Measurements from ENCODE around the gene CCL2.

CCL2 gene

GRCh38 chr17:34242587-34243363 is 12.3 kb upstream of the CCL2 start:
- DNase-seq: no peak

DNA sequence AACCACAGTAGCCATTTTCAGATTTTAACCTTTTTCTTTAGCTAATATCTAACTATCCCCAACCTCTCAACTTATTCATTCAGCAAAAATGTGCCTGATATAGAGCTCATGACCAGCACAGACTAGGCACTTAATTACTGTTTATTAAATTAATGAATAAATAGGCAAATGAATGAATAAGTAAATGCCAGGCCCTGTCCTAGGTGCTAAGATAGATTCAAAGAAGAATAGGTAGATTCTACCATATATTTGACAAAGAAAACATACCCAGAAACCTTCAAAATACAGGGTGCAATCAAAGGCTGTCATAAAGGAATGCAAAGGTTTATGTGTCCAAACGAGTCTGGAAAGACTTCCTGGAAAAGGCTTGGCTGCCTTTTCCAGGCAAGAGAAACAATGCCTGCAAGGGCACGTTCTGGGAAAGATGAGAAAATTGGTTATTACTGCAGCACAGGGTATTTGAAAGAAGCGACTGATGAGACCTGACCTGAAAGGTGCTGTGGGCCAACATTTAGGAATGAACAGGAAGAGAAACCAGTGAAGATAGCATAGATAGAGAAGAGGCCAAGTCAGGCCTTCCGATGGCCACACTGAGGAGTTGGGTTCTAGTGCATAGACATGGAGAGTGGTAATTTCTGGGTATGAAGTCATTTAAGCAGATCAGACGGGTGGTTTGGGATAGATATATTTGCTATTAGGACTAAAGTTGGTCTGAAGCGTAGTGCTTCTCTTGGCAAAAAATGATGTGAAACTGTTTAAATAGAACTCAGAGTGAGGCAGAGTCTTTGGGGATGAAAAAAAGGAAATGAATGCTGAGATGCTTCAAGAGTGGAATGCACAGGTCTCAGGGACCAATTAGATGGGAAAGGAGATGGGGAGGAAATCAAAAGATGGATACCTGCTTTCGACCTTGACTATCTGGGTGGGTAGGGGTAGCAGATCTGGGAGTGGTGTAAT is 11.4 kb upstream of the CCL2 start:
- no peak for DNase-seq

GRCh38 chr17:34245351-34245905 is 9.7 kb upstream of the CCL2 start:
- DNase-seq: no peak

DNA sequence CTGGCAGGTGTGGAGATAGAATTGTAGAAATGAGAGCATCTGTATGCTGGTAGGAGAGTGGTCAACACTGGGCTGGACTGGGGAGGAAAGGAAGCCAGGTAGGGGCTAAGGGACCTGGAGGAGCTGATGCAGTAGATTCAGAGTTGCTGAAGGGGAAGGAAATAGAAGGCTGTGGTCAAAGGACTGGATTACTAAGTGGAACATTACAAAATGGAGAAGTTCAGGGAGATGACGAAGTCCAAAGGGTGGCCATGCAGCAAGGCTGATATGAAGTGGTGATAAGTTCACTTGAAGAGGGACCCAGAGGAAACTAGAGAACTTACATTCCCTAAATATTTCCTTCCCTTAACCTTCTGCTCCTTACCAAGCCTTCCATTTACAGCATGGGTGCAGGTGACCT is 8.6 kb upstream of the CCL2 start:
- DNase-seq: no peak

- DNase-seq: no peak
Measured at GRCh38 chr17:34246881-34247280, 8.2 kb upstream of the CCL2 start.

DNA sequence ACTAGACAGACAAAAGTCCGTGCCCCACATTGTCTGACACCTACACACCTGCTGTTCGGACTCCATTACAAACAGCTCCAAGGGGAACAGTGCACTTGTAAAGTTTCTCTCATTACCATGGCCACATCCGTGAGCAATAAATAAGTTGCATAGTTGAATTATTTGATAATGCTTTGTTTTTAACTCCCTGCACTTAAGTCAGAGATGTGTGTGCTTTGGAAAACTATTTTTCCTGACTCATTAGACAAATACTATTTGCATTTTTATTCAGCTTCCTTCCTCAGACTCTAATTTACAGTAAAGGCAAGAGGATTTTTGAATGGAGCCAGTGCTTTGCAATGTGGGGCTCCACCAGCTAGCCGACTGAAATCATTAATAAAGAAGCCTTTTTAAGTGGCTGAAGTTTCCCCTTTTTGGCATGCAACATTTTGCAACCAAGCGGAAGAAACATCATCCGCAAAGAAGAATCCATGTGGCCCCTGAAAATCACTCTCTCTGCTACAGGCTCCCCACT is 6.5 kb upstream of the CCL2 start:
- DNase-seq: no peak

GRCh38 chr17:34249061-34249460 is 6.0 kb upstream of the CCL2 start:
- DNase-seq: no peak

DNA sequence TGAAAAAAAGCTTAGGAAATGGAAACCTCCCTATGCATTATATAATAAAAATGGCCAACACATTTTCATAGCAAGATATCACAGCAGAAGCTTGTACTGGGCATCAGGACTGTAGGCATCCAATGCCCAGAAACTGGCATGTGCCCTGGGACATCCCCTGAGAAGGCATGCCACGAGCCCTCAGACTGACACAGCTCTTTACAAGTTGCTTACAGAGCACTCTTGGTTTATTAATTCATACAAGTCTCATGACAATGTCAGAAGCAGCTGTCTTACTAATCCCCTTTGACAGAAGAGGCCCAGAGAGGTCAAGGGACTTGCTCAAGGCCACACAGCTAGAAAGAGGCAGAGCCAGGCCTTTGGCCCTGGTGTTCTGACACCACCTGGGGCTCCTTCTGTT is 5.6 kb upstream of the CCL2 start:
- no peak for DNase-seq

DNA sequence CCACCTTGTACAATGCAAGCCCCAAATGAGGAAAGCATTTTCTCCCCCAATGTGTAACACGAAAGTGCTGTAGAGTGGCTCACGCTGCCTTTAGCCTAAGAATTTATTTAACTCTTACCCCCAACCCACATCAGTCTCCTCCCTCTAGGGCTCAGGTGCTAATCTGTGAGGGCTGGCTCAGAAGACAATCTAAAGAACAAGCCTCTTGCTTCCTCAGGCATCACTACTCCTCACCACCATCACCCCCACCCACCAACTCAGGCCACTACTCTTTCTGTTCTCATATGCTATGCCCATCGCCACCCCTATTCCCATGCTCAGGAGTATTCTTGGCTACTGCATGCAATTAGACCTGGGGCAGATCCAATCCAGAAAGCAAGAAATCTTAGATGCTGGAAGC is 3.9 kb upstream of the CCL2 start:
- no peak for DNase-seq

DNA sequence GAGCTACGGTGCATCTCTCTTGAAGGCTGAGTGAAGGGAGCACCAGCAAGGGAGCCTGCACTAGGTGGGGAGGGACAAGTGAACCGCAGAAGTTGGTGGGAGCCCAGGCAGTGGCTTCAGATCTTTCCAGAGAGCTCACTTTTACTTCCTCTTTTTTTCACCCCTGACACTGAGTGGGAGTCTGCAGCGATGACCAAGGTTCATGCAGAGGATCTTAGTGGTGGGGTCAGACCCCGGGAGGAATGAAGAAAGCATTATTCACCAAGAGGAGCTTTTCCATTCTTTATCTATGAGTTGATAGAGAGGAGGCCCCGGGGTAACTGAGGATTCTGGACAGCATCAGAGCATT is 3.0 kb upstream of the CCL2 start:
- no peak for DNase-seq

DNA sequence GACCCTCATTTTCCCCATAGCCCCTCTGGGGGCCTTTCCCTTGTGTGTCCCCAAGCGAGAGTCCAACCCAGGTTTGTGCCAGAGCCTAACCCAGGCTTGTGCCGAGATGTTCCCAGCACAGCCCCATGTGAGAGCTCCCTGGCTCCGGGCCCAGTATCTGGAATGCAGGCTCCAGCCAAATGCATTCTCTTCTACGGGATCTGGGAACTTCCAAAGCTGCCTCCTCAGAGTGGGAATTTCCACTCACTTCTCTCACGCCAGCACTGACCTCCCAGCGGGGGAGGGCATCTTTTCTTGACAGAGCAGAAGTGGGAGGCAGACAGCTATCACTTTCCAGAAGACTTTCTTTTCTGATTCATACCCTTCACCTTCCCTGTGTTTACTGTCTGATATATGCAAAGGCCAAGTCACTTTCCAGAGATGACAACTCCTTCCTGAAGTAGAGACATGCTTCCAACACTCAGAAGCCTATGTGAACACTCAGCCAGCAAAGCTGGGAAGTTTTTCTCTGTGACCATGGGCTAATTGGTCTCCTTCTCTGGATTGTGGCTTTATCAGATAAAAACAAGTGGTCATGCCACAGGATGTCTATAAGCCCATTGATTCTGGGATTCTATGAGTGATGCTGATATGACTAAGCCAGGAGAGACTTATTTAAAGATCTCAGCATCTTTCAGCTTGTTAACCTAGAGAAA is 2.5 kb upstream of the CCL2 start:
- no peak for DNase-seq

DNA sequence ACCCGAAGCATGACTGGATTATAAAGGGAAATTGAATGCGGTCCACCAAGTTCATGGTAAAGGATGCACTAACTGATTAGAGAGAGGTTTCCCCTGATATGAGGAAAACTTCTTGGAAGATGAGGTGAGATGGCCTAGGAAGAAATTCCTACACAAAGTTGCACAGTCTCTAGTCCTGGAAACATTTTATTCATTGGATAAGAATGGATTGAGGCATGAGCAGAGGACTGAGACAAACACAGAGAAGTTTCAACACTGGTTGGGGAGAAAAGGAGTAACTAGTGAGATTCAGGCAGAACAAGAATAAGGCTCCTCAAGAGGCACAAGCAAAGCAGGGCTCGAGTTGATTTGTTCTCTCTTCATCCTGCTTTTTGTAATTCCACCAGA is 2.0 kb upstream of the CCL2 start:
- DNase-seq: no peak

DNA sequence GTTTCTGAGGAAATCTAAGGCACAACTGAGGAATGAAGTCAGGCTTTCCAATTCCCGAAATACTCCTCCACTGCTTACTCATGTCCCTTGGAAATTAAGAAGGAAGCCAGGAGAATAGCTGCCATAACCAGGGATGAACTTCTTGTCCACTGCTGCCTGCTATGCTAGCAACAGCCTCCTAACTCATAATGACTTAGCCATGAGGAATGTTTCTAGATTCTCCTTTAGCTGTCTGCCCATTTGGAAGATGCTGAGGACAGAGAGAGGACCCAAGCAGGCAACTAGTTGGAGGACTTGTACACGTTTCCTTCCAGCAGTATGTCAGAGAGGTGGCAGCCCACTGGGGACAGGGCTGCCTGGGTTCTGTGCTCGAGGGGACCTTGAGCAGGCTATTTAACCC is 939 bp upstream of the CCL2 start:
- no peak for DNase-seq

DNA sequence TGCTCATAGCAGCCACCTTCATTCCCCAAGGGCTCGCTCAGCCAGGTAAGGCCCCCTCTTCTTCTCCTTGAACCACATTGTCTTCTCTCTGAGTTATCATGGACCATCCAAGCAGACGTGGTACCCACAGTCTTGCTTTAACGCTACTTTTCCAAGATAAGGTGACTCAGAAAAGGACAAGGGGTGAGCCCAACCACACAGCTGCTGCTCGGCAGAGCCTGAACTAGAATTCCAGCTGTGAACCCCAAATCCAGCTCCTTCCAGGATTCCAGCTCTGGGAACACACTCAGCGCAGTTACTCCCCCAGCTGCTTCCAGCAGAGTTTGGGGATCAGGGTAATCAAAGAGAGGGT is 272 bp downstream of the CCL2 start:
- no peak for DNase-seq

DNA sequence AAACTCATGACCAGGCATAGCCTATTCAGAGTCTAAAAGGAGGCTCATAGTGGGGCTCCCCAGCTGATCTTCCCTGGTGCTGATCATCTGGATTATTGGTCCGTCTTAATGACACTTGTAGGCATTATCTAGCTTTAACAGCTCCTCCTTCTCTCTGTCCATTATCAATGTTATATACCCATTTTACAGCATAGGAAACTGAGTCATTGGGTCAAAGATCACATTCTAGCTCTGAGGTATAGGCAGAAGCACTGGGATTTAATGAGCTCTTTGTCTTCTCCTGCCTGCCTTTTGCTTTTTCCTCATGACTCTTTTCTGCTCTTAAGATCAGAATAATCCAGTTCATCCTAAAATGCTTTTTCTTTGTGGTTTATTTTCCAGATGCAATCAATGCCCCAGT is 756 bp downstream of the CCL2 start:
- no peak for DNase-seq

GRCh38 chr17:34257299-34257985 is 2.4 kb downstream of the CCL2 start:
- DNase-seq: no peak

DNA sequence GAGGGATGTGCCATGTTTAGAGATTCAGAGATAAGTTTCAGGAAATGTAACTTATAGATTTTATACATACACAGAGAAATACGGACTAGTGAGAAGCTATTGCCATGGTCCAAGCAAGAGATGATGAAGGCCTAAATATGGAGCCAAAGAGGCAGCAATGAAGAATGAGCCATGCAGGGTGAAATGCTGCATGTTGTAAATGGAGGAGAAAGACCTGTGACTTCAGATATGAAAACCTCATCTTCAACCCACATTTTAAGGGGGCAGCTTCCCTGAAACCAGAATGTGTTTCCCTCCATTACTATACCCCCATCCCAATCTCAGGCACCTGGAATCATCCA is 2.9 kb downstream of the CCL2 start:
- DNase-seq: no peak

- DNase-seq: no peak
Measured at GRCh38 chr17:34259146-34259545, 4.1 kb downstream of the CCL2 start.

DNA sequence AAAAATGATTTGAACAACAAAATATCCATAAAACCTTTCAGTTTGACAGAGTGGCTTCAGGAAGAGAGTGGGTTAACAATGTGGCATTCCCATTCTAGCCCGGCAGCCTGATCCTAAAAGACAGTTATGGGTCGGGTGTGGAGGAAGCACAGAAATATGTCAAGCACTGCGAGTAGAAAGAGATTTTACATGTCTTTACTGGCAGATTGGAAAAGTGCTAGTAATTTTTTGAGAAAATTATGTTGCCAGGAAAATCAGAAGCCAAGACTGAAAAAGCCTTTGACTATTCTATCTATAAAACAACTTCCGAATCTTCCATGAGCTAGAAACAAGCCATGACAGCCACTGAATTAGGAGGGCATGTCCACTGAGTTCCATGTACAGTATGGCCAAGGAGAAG is 5.8 kb downstream of the CCL2 start:
- DNase-seq: no peak

- no peak for DNase-seq
Measured at GRCh38 chr17:34261568-34262337, 6.7 kb downstream of the CCL2 start.

- DNase-seq: no peak
Measured at GRCh38 chr17:34265711-34266110, 10.6 kb downstream of the CCL2 start.

GRCh38 chr17:34269969-34270368 is 14.9 kb downstream of the CCL2 start, which contains the start of gene CCL7:
CCL7 (plus strand) TSS chr17:34270221; CDS start chr17:34270291, 70 bp downstream.
- DNase-seq: no peak
